GM18873 (cell line): ENCODE measurements around the gene MMP13.
"Not testable (repeated sequence)": the region's sequence is repeated elsewhere in the genome, so short reads cannot be mapped to it uniquely, and the experiment has no call there.

ENCODE experiments used
- ATAC-seq: cut with Tn5 transposase; IDR thresholded peaks from one replicate; pipeline ENCODE4 v1.9.1; 2021; ENCODE audit warnings: mild to moderate bottlenecking, moderate library complexity, moderate number of reproducible peaks; ENCODE audit not compliant: unreplicated experiment, low FRiP score

MMP13 gene

DNA sequence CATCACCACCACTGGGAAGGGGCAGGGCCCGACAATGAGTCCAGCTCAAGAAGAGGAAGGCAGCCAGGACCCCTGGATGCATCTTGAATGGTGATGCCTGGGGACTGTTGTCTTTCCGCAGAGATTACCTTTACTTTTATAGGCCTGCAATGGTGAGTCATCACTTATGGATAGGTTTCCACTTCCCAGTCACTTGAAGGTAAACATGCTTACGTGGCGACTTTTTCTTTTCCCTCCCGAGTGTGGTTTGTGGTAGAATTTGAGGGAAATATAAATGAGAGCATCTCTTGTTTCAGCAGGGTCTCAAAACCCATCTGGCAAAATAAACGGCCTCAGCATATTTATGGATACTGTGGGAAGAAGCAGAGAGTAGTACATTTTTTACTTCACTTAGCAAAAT lies at the start of gene MMP13:
Gene MMP13, minus strand, starts transcription at position 109 of the 400 bp plus-strand sequence. Its CDS starts 27 bp downstream, at position 82.
- ATAC-seq, result no peak

- ATAC-seq, result not testable (repeated sequence)
Observed at GRCh38 chr11:103004234-103004633, 48.7 kb upstream of the MMP13 start.

DNA sequence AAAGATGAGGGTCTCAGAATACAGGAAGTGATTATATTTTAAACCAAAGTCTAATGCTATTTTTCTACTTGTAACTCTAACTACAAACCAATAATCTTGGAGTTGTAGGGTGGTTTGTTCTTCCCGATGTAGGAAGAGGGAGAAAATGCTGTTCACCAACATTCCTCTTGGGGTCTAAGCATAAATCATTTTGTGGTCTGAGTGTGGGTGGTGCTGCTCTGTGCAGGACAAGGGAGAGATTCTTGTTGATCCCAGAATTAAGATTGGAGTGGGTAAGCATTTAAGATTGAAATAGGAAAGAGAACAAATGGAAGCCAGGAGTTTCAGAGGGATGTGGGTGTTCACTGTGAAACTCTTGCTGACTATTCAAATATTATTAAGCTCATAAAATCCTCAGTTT lies 38.6 kb upstream of the MMP13 start:
- ATAC-seq, result no peak

DNA sequence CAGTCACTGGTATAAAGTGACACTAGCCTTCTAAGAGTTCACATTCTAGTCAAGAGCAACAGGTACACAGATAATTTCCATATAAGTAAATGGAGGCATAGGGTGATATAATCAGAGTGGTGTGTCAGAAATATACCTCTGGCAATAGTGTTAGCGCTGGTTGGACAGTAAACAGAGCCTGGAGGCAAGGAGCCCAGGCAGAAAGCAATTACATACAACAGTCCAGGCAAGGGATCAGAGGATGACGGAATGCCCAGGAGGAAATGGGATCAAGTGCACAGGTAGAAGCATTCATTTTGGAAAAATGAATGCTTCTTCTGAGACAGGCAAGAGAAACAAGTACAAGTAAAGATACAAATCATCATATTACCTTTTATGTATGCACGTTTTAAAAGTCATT lies 36.2 kb upstream of the MMP13 start:
- ATAC-seq, result no peak

- no peak for ATAC-seq
Observed at GRCh38 chr11:102990145-102990544, 34.6 kb upstream of the MMP13 start.

DNA sequence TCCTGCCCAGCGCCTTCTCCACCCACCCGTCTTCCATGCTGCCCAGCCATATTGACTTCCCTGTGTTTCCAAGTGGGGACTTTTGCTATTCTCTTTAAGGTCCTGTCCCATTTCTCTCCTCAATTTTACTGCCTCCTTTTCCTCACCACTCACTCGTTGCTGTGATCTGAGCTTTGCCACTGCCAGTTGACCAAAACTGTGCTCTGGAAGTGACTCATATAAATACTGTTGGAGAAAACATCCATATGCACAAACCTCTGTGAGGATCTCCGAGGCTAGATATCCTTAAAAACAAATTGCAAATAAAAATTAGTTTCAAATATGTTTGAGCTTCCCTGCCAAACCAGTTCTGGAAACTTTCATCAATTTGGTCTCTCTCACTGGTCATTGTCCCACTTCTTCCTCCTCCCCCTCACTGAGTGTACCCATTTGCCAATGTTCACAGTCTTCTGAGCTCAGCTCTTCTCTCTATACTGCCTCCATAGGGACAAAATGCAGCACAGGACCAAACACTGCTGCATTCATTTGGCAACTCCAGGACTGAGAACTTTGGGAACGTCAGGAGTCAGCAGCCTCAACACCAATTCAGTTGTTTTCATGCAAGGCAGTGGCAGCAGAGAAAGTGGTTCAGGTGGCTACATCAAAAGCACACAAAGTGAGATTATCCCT lies 34.0 kb upstream of the MMP13 start:
- no peak for ATAC-seq

DNA sequence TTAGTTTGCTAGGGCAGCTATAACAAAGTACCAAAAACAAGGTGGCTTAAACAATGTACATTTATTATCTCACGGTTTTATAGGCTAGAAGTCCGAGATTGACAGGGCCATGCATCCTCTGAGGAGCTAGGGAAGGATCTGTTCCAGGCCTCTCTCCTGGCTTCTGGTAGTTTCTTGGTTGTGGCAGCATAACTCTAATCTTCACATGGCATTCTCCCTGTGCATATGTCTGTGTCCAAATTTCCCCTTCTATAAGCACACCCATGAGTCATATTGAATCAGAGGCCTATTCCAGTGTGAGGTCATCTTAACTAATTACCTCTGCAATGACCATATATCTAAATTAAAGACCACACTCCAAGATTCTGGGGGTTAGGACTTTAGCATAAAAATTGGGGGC lies 31.3 kb upstream of the MMP13 start:
- no peak for ATAC-seq

DNA sequence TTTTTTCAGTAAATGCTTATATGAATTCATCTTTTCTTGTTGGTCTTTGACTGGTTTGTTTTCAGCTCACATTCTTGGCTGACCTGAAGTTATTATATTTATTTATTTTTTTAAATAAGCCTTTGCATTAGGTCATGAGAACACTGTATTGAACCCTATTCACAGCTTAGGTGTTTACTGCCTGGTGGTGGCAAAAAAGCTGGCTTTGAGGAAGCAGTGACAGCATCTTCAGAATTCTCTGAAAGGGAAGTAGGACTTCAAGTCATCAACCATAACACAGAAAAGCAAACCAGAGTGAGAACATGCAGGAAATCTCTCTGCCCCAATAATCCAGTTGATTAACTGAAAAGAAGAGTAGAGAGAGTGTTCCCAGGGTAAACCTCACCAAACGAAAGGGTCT lies 30.3 kb upstream of the MMP13 start:
- no peak for ATAC-seq

DNA sequence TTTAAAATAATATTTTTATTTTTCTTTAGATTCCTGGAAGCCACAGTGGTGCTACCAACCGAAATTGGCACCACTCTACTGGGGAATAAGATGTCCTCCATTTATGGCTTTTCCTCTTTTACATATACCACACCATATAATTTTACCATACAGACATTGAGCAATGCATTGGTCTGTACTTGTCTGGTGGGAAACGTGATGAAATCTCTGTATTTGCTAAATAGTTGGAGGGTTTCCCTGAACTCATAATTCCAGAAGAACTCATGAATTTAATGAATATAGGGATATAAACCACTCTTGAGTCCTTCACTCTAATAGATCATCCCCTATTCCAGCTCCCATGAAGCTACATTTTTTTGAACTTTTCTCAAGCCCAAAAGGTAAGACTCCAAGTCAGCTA lies 28.0 kb upstream of the MMP13 start:
- no peak for ATAC-seq

DNA sequence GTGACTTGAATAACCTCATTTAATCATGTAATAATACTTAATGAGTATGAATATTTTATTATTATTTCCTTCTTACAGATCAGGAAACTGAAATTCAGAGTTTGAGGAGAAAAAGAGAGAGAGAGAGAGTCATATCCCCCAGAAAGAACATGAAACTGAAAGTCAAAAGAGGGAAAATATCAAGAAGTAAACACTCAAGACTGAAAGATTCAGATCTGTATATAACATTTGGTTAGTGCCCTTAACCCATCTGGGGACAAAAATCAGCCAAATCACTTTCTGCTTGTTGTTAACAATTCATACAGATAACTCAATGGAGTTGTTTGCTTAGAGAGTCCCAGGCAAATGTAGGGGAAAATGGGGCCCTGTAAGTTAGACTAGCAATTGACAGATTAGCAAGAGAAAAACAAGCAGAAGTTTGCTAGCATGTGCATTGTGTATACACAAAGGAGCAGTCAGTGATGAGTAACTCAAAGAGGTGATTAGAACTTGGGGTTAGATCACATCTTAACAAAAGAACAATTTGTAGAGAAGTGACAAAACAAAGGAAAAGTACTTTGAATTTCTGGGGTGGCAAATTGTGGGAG lies 25.9 kb upstream of the MMP13 start:
- ATAC-seq, result peak; percentile 69

- ATAC-seq, result no peak
Observed at GRCh38 chr11:102974552-102975280, 19.2 kb upstream of the MMP13 start.

- not testable (repeated sequence) for ATAC-seq
Observed at GRCh38 chr11:102973698-102974097, 18.2 kb upstream of the MMP13 start.

- ATAC-seq, result no peak
Observed at GRCh38 chr11:102972853-102973252, 17.3 kb upstream of the MMP13 start.

- no peak for ATAC-seq
Observed at GRCh38 chr11:102971766-102972165, 16.2 kb upstream of the MMP13 start.

DNA sequence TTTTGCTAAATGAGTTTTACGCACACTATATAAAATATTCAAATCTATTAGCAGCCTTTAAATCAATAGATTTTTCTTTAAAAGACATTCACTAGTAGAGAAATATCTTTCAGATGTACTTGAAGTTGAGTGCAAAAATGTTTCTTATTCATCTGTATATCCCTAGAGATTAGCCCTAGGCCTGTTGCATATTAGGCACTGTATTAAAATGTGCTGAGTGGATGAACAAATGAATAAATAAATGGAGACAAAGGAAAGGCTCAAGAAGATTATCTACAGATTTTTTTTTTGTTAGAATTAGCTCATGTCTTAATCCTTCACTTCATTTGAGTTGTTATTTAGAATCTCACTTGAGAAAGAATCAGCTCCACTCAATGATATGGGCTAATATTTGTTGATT lies 12.0 kb upstream of the MMP13 start:
- no peak for ATAC-seq

DNA sequence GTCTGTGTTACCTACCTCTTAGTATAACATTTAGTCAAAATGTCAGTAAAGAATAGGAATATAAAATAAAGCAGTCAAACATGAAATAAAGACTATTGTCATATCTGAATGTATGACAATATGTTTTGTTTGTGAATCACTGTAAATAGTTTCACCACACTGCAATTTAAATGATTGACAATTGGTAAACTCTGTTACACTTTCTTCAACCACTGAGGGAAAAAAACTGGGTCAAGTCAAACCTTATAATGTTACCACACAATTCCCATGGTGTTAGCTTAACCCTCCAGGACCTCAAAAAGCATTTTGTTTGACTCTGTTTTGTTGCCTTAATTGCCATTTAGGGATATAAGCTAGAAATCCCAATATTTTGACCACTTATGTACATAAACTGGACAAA lies 10.5 kb upstream of the MMP13 start:
- no peak for ATAC-seq

GRCh38 chr11:102964867-102965266 lies 9.3 kb upstream of the MMP13 start:
- no peak for ATAC-seq

GRCh38 chr11:102957953-102958352 lies 2.4 kb upstream of the MMP13 start:
- ATAC-seq, result no peak

- no peak for ATAC-seq
Observed at GRCh38 chr11:102950622-102951081, 4.9 kb downstream of the MMP13 start.

GRCh38 chr11:102946237-102946636 lies 9.3 kb downstream of the MMP13 start:
- ATAC-seq, result no peak

- ATAC-seq, result no peak
Observed at GRCh38 chr11:102940714-102941588, 14.6 kb downstream of the MMP13 start.
